ENCODE results near the gene PRSS21.
A peak's percentile ranks its signal among the peaks of the same experiment; 100 is the strongest.

The PRSS21 gene

DNA sequence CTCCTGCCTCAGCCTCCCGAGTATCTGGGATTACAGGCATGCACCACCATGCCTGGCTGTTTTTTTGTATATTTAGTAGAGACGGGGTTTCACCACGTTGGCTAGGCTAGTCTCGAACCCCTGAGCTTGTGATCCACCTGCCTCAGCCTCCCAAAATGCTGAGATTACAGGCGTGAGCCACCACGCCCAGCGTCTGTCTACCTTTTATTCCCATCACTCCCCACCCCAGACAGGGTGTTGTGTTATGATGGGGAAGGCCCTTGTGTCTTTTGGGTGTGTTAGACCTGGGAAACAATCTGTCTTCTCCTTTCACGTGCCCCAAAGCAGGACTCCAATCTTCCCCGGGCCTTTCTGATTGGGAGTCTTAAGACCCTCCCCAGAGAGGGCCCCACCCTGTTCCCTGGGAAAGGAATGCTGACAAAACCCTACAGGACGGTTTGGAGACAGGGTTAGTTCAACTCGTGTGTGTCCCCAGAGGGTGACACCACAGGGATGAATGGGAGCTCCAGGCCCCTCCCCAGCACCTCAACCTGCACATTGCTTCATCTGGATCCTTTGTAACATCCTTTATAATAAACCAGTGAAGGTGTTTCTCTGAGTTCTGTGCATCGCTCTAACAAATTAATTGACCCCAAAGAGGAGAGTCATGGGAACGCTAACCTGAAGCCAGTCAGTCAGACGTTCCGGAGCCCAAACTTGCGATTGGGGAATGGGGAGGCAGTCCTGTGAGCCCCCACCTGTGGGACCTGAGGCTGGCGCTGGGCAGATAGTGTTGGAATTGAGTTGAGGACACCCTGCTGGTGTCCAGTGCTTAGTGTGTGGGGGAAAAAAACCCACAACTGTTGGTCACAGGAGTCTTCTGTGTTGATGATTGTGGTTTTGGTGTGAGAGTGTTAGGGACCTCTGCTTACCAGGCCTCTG is 36.8 kb upstream of the PRSS21 start:
- DNase-seq, result no peak

DNA sequence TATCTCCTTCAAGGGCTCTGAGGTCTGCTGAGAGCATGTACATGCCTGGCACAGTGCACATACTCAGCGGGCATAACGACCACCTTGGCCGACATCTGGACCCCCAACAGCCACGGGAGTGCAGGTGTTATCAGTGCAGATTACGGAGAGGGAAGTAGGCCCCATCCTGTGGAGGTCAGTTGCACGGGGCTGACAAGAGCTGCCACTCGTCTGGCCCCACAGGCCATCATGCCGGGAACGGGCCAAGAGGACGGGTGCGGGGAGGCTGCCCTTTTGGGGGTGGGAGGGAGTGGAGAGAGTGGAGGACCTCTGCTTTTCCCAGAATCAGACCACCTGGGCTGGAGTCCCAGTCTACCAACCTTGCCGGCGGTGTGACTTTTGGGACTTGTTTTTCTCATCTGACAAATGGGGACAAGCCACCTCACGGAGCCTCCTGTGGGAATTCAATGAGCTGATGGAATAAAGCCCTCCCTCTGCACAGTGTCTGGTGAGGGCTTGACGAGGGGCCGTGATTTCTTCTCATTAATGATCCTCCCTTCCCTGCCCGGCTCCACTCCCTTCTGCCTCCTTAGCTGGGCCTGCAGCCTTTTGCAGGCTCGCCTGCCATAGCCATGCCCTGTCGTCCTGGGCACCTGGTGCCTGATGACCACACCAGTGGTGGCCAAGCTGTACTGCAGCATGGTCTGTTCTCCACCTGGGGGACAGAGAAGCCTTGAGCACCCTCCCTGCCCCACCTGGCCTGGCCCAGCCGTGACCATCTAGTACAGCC is 34.3 kb upstream of the PRSS21 start:
- peak; percentile 62 for DNase-seq

DNA sequence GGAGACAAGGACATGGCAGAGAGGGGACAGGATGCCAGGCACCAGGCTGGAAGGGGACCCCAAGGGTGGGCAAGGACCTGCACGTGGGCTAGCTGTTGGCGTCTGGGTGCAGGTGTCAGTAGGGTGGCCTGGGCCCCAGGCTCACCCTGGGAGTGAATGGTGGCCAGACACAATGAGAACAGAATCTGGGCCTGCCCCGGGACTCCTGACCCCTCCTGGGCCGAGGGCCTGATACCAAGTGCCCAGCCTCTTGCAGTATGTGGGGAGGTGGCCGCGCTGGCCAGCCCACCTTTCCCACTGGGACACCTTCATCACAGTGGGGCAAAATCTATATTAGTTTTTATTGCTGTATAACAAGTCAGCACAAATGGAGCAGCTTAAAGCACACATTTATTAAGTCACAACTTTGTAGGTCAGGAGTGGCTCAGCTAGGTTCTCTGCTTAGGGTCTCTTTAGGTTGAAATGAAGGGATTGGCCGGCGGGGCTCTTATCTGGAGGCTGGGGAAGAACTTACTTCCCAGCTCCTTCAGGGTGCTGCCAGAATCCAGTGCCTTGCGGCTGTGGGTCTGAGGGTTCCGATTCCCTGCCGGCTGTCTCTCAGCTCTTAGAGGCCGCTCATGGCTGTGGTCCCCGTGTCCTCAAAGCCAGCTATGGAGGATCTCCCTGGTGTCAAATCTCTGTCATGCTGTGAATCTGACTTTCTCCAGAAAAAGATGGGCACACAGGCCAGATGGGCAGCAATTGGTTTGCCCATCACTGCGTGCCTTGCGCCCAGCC is 33.3 kb upstream of the PRSS21 start:
- DNase-seq, result no peak

DNA sequence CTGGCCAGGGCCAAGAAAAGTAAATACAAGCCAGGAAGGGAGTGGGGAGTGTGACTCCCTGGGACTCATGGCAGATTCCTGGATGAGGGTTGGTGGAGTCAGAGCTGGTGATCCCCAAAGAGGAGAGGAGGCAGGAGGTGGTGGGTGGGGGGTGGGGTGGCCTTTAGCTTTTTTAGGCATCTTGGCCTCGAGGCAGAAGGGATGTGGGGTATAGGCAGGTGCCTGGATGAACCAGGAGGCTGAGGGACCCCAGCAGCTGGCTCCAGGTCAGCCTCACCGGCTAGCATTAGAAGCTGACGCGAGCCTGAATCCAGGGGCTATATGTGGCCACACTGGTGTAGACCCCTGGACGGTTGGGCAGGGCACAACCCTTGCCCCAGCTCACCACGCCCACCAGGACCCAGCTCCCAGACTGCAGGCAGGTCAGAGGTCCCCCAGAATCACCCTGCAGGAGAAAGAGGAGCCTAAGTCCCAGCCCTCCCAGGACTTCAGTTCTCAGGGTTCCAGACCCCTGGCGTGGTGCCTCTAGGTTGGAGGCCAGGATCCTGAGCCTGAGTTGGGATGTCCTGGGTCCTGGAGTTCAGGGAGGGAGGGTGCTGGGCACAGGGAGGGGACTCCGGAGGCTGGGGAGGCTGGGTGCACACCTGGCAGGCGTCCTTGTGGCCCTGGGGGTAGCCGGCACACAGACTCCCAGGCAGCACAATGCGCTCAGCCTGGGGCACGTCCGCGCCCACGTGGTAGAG is 32.5 kb upstream of the PRSS21 start:
- DNase-seq, result no peak

DNA sequence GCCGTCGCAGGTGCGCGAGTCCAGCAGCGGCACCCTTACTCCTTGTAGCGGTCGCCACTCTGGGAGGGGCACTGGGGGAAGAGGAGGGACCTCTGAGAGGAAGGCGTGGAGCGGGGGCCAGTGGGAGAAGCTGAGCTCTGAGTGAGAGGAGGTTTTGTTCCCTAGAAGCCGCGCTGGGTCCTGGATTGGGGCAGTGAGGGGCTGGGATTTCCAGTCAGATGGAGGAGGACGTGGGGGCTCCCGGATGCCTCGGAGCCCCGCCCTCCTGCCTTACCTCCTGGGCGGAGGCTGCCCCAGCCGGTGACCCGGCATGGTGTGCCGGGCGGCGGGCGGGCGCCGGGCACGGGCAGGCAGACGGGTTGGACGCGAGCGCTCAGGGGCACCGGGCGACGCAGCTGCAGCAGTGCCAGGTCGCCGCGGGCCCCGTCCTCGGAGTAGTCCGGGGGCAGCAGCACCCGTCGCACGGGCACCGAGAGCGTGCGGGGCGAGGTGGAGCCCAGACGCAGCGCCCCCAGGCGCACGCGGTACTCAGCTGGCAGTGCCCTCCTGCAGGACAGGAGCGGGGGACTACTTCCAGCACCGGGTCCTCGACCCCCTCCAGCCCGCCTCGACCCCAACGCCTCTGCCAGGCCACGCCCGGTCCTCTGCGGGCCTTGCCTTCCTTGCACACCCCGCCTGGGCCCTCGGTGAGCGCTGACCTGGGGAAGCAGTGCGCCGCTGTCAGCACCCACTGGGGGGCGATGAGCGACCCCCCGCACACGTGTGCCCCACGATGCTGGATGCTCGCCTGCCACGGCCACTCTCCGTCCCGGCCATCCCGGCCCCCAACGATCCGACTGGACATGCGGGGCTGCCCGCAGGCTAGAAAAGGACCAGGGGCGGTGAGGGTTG is 31.7 kb upstream of the PRSS21 start:
- DNase-seq, result no peak

DNA sequence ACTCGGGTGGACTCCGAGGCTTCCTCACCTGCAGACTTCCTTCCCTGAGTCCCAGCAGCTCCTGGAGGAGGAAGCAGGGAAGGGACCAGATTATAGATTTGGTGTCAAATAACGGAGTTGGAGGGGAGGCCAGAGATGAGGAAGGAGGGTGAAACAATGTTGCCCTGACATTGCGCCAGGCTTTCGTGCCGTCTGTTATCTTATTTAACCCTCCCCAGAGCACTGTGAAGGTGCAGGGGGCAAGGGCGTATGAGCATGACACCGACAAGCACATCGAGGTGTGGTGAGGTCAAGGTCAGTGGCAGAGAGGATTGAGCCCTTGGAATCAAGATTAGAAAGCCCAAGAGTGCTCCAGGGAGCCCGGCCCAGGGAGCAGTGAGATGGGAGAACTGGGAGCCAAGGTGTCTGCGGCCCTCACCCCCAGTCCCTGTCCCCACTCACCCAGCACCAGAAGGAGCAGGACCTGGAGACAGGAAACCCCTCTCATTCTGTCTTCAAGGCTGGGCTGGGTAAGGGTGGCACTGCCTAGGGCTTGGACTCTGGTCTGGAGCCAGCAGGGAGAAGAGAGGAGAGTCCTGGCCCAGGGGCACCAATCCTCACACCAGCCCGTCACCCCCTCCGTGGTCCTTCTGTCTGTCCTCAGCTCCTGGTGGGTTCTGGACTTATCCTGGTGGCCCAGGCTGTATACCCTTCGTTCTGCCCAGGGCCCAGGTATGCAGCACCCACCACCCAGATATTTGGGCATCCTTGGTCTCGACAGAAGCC is 30.8 kb upstream of the PRSS21 start:
- DNase-seq, result no peak

DNA sequence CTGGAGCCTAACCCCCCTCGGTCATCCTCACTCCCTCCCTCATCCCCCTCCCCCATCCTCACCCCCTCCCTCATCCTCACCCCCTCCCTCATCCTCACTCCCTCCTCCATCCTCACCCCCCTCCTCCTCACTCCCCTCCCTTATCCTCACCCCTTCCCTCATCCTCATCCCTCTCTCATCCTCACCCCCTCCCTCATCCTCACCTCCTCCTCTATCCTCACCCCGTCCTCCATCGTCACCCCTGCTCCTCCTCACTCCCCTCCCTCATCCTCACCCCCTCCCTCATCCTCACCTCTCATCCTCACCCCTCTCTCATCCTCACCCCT is 30.2 kb upstream of the PRSS21 start:
- no peak for DNase-seq

DNA sequence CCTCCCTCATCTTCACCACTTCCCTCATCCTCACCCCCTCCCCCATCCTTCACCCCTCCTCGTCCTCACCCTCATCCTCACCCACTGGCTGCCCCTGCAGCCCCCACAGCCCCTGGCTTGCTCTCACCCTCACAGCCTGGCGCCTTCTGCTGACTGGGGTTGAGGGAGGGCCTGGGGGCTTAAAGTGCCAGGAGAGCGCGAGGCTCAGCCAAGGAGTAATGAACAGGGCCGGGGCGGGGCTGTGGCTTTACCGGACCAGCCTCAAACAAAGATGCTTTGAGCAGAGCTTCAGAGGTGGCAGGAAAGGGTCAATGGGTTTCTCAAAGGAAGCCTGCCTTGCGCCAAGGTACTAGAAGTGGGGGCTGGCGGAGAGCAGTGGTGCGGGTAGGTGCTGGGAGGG is 29.6 kb upstream of the PRSS21 start, which contains the start of gene PRSS33:
Gene PRSS33 (minus strand): TSS at position 155 of the 400 bp plus-strand sequence. CDS start 1,013 bp downstream, outside the sequence.
- no peak for DNase-seq

DNA sequence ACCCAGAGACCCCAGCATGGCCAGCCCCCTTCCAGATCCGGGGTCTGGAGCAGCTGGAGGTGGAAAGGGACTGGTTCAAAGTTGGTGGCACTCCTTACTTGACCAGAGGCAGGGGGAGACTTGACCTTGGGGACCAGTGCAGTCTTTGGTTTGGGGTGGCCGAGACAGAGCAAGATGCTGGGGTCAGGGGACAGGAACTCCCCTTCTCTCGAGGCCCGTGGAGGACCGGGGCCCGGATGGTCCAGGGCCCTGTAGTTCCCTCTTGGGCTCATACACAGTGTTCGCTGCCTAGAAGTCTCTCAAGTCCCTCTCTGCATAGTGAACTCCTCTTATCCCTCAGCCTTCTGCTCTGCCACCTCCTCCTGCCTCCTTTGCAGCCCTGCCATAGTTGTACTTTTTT is 29.1 kb upstream of the PRSS21 start:
- no peak for DNase-seq

DNA sequence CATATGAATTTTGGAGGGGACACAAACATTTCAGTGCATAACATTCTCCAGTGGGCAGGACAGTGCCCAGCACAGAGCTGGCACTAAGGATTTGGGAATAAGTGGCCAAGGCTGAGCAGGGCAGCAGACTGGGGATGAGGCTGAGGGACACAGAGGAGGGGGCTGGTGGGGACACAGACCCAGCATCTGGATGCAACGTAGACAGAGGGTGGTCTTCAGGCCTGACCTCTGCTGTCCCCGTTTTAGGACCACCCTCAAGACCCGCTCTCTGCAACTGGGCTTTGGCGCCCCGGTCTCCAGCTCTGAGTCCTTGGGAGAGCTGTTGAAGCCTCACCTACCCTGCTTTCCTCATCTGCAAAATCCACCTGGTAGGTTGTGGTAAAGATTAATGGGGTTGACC is 26.4 kb upstream of the PRSS21 start:
- no peak for DNase-seq

DNA sequence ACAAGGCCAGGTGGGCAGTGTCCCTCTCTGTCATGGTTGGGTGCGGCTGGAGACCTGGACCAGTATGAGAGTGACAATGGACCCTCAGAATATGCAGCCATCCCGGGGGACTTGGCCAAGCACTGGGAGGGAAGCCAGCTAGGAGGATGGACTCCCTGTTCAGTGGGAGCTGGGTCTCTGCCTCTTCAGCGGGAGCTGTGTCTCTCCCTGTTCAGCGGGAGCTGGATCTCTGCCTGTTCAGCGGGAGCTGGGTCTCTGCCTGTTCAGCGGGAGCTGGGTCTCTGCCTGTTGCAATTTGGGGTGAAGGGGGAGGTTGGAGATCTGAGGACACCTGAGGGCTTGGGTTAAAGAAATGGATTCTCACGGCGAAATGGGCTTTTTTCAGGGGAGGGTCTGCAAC is 25.9 kb upstream of the PRSS21 start:
- no peak for DNase-seq

DNA sequence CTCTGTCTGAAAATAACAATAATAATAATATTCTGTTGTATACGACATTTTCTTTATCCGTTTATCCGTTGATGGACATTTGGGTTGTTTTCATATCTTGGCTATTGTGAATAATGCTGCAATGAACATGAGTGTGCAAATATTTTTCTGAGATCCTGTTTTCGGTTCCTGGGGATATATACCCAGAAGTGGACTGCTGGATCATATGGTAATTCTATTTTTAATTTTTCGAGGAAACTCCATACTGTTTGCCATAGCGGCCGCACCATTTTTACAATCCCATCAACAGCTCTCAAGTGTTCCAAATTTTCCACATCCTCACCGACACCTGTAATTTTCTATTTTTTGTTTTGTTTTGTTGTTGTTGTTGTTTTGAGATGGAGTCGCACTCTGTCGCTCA is 24.1 kb upstream of the PRSS21 start:
- DNase-seq, result no peak

DNA sequence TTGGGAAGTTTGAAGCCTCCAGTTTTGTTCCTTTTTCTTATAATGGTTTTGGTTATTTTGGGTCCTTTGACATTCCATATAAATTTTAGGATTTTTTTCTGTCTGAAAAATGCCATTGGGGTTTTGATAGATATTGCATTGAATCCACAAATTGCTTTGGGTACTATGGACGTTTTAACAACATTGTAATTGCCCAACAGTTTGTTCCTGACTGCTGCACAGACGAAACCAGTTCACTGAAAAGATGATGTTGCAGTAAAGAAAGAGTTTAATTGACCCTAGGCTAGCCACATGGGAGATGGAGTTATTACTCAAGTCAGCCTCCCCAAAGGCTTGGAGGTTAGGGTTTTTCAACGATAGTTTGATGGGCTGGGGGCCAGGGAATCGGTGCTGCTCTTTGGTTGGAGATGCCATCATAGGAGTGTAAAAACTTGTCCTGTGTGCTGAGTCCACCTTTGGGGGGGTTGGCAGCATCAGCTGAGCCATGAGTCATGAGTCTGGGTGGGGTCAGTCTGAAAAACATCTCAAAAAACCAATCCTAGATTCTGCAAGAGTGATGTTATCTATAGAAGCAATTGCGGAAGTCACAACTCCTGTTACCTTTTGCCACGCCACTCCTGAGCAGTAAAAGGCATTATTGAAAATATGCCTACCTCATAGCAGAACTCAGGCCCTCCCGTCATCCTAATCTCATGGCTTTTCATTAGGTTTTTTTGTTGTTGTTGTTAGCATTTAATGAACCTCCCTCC is 21.5 kb upstream of the PRSS21 start:
- no peak for DNase-seq

DNA sequence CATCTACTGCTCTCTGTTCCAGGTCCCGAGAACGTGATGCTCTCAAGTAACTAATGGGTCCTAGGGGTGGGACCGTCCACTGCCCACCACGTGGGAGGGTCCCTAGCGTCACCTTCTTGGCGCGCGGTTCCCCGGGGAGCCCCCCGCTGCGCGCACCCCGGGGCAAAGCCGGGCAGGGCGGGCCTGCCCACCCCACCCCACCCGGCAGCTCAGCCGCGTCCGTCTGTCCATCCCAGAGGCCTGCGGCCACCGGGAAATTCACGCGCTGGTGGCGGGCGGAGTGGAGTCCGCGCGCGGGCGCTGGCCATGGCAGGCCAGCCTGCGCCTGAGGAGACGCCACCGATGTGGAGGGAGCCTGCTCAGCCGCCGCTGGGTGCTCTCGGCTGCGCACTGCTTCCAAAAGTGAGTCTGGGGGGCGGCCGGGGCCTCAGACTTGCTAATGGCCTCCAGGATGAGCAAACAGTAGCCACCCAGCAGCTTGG is 18.3 kb upstream of the PRSS21 start:
- no peak for DNase-seq

DNA sequence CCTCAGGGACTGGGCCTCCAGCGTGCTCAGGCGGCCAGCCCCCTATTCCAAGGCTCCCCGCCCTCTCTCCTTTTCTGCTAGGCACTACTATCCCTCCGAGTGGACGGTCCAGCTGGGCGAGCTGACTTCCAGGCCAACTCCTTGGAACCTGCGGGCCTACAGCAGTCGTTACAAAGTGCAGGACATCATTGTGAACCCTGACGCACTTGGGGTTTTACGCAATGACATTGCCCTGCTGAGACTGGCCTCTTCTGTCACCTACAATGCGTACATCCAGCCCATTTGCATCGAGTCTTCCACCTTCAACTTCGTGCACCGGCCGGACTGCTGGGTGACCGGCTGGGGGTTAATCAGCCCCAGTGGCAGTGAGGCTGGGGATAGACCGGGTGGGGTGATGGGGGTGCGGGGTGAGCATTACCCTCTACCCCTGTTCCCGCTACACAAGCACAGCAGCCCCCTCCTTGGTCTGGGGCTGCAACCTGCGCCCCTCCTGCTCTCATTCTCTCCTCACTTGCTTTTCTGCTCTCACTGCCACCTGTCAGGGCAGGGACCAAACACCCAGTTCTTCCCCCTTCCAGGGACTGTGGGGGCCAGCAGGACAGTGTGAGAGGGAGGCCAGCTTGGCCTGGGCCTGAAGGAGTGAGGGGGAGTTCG is 17.7 kb upstream of the PRSS21 start:
- DNase-seq, result no peak

DNA sequence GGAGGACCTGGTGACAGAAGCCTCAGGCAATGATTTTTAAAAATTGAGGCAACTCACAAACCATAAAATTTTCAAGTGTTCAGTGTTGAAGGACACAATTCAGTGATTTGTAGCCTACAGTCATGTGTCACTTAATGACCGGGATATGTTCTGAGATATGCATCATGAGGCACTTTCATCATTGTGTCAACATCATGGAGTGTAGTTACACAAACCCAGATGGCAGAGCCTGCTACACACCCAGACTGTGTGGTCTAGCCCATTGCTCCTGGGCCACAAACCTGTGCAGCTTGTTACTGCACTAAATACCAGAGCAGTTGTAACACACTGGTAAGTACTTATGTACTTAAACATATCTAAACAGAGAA is 17.2 kb upstream of the PRSS21 start:
- DNase-seq, result no peak

DNA sequence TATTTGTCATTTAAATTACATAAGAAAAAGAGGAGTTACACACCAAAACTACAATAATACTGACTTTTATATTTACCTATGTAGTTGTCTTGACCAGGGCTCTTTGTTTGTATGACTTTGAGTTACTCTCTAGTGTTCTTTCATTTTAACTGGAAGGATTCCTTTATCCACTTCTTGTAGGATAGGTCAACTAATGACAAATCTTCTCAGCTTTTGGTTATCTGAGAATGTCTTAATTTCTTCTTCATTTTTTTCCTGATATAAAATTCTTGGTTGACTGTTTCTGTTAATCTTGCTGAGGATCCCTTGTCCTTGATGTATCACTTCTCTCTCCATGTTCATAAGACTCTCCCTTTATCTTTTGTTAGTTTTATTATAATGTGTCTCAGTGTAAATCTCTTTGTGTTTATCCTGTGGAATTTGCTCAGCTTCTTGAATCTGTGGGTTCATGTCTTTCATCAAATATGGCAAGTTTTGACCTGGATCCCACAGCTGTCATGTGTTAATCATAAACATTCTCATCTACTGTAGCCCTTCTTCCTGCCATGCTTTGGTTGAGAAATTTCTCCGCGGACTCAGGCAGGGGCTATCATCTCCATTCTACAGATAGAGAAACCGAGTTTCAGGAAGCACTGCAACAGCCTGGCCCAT is 13.4 kb upstream of the PRSS21 start:
- no peak for DNase-seq

DNA sequence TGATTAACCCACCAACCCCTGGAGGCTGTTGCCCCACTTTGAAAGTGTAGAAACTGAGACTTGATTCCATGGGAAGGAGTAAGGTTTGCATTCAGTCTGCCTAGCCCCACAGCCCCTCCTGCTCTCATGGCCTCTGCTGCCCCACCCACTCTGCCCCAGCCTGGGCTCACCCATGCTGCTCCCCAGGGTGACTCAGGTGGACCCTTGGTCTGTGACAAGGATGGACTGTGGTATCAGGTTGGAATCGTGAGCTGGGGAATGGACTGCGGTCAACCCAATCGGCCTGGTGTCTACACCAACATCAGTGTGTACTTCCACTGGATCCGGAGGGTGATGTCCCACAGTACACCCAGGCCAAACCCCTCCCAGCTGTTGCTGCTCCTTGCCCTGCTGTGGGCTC is 12.3 kb upstream of the PRSS21 start:
- DNase-seq, result no peak

DNA sequence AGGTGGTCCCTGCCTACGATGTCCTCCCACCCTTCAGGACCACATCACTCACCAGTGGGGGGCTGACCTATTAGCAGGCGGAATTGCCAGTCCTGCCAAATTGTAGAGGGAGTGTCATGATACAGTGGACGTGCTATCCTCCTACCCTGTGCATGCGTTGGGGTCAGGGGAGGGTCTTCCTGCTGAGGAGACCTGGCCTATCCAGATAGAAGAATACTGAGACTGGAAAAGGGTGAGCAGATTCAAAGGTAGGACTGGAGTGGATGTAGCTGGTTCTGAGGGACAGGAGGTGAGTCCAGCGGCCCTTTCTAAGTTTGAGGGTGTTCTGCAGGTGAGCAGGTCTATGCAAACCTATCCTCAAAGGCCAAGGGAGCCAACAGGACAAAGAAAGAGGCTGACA is 10.8 kb upstream of the PRSS21 start:
- no peak for DNase-seq
